GM21423 (cell line): ENCODE data around the gene RNASE13.
"Not testable (repeated sequence)": the region's sequence is repeated elsewhere in the genome, so short reads cannot be mapped to it uniquely, and the experiment has no call there.

Source experiments
- ATAC-seq: cut with Tn5 transposase; IDR thresholded peaks from one replicate; pipeline ENCODE4 v1.9.1; 2021; ENCODE audit warnings: mild to moderate bottlenecking, moderate library complexity; ENCODE audit not compliant: unreplicated experiment

The RNASE13 gene

DNA sequence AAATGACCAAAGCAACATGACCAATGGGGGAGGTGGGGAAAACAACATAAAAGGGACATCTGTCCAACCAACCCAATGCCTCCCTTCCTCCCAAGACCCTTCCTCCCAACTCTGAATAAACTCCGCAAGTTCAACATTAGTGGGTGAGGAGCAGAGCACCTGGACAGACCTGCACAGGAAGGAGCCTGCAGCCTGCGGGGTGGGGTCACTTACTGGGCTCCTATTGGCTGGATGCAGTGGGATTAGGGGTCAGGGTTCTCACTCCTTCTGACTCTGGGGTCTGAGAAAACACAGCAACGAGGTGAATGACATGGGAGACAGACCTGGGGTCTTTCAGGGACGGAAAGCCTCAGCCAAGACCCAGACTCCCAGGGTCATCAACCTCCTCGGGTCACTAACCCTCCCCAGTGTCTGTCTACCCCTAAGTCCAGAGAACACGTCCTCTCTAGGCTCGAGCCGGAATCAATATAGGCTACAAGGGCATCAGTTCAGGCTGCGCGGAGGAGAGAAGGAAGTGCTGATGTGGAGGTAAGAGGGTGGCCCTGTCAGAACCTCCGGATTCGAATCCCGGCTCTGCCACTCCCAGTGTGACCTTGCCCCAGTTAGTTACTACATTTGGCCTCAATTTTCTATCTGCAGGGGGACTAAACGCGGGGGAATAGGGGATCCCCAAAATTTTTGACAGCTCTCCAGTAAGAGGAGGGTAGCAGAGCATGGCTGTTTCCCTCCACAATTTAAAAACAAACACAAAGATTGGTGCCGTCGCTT lies 10.6 kb downstream of the RNASE13 start:
- ATAC-seq: no peak

- ATAC-seq: no peak
Observed at GRCh38 chr14:21023174-21023573, 11.4 kb downstream of the RNASE13 start.

DNA sequence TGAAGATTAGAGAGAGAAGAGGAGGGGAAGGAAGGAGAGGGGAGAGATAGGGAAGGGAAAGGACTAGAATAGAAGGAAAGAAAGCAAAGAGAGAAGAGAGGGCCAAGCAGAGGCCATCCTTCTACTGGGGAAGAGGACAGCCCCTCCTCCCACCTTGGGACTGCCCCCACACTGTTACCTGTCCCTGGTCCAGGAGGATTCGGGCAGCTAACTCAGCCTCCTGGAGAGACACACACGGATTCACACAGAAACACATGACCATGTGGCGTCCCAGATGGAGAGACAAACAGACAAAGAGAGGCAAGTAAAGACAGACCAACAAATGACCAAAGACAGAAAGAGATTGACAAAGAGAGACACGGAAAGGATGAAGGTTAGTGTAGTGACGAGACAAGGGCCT lies 11.9 kb downstream of the RNASE13 start:
- ATAC-seq: no peak

GRCh38 chr14:21020977-21021545 lies 13.5 kb downstream of the RNASE13 start:
- ATAC-seq: no peak

DNA sequence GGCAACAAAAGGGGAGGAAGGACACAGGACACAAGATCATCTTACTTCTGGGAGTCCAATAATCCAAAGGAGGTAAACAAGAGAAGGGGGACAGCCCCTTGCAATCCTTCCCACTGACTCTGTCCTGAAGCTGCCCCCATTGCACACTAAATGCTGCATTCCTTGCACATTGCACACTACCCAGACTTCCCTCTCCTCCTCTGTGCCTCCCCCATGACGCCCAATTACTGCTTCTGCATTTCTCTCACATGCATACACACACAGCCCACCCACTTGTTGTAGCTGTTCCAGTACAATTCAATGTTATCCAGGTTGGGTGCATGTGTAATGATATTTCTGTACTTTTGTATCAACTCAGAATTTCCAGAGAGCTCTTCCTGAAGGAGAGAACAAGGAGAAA lies 15.2 kb downstream of the RNASE13 start:
- no peak for ATAC-seq

DNA sequence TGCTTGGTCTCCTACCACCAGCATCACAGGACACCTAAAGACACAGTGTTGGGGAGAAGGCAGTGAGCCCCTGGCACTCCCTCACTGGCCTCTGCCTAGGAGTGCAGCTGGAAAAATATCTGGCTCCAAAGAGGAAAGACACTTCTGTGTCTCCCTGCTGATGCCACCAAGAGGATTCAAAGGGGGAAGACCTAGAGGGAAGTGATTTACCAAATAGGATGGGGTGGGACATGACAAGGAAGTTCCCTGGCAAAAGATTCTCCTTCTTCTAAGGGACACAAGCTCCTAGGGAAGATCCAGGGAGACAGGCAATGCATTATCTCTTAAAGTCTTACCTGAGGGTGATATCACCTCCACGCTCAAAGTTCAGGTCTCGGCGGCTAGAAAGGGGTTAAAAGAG lies 15.8 kb downstream of the RNASE13 start:
- ATAC-seq: no peak

GRCh38 chr14:21018286-21018685 lies 16.3 kb downstream of the RNASE13 start:
- no peak for ATAC-seq

- no peak for ATAC-seq
Observed at GRCh38 chr14:21017528-21018245, 16.9 kb downstream of the RNASE13 start.

DNA sequence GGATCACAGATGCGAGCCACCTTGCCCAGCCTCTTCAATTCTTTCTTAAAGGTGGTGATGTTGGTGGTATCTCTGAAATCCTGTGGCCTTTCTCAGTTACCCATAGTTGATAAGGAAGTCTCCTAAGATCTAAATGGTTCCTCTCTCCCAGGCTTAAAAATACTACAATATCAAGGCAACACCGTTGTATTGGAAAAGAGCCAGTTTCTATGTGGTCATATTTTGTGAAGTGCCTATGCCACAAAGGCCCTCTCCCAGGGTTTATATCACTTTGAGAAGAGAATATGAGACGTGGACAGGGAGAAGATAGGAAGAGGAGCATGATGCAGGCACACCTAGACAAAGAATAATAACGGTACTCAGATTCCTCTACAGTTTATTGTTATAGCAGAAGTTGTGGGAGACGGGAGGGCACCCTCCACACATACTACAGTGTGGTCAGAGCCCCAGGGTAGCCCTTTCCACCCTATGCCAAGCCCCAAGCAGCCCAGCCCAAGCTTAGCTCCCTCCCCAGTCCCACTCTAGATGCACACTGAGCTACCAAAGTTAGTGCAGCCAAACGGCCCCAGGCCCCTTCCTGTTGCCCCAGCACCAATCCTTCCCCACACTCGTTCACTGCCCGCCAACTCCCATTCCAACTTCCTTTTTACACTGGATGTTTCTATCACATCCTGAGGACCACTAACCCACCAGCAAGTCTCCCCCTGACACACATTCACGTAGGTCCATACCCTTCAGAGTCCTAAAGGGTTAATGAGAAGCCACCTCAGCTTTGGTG lies 18.0 kb downstream of the RNASE13 start:
- no peak for ATAC-seq

- no peak for ATAC-seq
Observed at GRCh38 chr14:21015312-21015711, 19.3 kb downstream of the RNASE13 start.

GRCh38 chr14:21014761-21015190 lies 19.8 kb downstream of the RNASE13 start:
- ATAC-seq: no peak

- ATAC-seq: no peak
Observed at GRCh38 chr14:21011136-21011535, 23.5 kb downstream of the RNASE13 start.

DNA sequence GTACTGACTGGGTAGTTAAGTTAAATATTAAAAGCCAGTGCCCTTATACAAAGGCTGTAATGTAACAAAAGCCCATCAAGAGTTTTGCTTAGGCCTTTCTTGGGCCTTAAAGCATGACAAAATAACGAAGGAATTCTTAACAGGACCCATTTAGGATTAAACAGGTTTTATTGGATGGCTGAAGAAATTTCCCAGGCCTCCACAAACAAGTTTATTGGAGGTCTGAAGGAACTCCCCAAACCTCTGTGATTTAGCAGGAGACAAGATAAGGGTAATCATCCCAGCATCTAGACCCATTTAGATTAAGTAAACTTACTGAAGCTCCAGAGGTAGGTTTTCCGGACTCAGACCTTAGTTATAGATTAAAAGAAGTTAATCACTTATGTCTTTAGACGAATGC lies 24.9 kb downstream of the RNASE13 start:
- ATAC-seq: not testable (repeated sequence)

GRCh38 chr14:21003788-21004346 lies 30.7 kb downstream of the RNASE13 start:
- ATAC-seq: no peak

- ATAC-seq: no peak
Observed at GRCh38 chr14:21001218-21001617, 33.4 kb downstream of the RNASE13 start.

- ATAC-seq: no peak
Observed at GRCh38 chr14:20999591-20999990, 35.0 kb downstream of the RNASE13 start.

DNA sequence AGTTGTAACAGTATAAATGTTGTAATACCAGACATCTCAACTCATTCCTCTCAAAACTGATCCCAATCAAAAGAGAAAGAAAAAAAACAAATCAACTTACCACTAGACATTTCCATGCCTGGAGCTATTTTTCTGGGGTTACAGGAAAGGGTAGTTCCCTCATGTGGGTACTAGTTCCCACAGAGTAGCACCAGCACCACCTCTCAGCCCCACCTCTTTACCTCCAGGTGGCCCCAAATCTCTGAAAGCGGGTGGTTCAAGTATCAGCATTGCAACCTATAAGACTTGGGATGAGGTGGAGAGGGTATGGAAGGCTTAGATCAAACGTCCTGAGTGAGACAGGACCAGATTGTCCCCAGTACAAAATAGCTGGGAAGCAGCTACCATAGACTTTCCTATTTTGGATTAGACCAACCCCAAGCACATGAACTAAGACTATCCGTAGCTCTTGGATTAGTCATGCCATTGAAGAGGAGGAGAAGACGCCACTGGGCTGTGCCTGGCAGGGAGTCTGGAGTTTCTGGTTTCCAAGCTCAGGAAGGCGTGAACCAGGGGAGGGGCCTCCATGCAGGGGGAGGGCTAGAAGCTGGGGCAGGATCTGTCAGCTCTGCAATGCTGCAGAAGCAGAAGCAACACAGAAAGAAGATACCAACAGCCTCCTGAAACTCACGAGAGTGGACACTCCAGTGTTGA lies 35.8 kb downstream of the RNASE13 start, which contains the start of gene SLC39A2:
Gene SLC39A2, plus strand, starts transcription at position 620 of the 693 bp plus-strand sequence. CDS start 154 bp downstream, outside the sequence.
- ATAC-seq: no peak

GRCh38 chr14:20998139-20998538 lies 36.5 kb downstream of the RNASE13 start:
- no peak for ATAC-seq

- ATAC-seq: no peak
Observed at GRCh38 chr14:20997564-20997963, 37.0 kb downstream of the RNASE13 start.

DNA sequence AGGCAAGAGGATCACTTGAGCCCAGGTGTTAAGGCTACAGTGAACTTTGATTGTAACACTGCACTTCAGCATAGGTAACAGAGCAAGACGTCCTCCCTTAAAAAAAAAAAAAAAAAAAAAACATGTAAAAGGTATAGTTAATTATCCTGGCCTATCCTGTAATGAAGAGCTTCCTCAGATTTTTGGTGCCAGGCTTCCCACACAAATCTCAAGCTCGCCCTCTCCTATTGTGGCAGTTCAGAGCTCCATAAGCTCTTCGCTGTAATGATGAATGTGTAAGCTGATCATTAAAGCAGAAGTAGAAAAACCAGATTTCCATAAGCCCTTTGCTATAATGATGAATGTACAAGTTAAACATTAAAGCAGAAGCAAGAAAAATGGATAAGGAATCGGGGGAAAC lies 37.5 kb downstream of the RNASE13 start:
- no peak for ATAC-seq
